Panc1 (cell line): ENCODE measurements around the gene GJC2. TPM values are rescaled to one million over a fixed set of nuclear protein-coding genes. Genes with fewer than 3 reads are reported as not detected.

ENCODE experiments used
- ATAC-seq: fragments of 200-7000 bp; cut with Tn5 transposase; 2 replicates; pipeline ENCODE4 v1.9.1; 2020; ENCODE audit warnings: mild to moderate bottlenecking, moderate library complexity
- BruUV-seq: library from RNA; stranded (reverse); fragments of 400-500 nt; replicated peaks from 2 replicates; lab custom pipeline; 2021; lab: Mats Ljungman, UMichigan
- CTCF ChIA-PET: fragments of 300-600 bp; sonication (Branson Sonifier 250); formaldehyde crosslinking; loops from one replicate; lab custom pipeline; 2022; ENCODE audit warnings: antibody characterized with exemption; lab: Charles Lee
- POLR2A ChIA-PET: fragments of 300-600 bp; sonication (Branson Sonifier 250); formaldehyde crosslinking; loops from one replicate; lab custom pipeline; 2022; ENCODE audit warnings: antibody characterized with exemption; lab: Charles Lee
- DNase-seq: peaks from one replicate; pipeline ENCODE4 v3.0.0-alpha.2; 2010; ENCODE audit warnings: low read depth, low spot score
- H3K27ac ChIP-seq: 2 replicates; pipeline ENCODE4 v1.5.1; 2011; ENCODE audit warnings: mild to moderate bottlenecking, low read length, inconsistent platforms
- H3K27me3 ChIP-seq: fragments of 200-500 bp; sonication (Bioruptor generic); 2 replicates; pipeline ENCODE4 v1.6.0; 2014; ENCODE audit warnings: low read length, inconsistent platforms; ENCODE audit not compliant: control insufficient read depth, insufficient read depth
- H3K36me3 ChIP-seq: fragments of 200-500 bp; sonication (Bioruptor generic); 2 replicates; pipeline ENCODE4 v1.5.1; 2014; ENCODE audit warnings: inconsistent platforms, mild to moderate bottlenecking, low read length, moderate library complexity; ENCODE audit not compliant: control insufficient read depth, insufficient read depth
- H3K4me1 ChIP-seq: 2 replicates; pipeline ENCODE4 v1.5.1; 2011; ENCODE audit warnings: inconsistent platforms, mild to moderate bottlenecking, low read length, moderate library complexity; ENCODE audit not compliant: control insufficient read depth, insufficient read depth
- H3K4me3 ChIP-seq, 2 experiments: 2 replicates each; pipeline ENCODE4 v1.5.1; 2011 to 2012; ENCODE audit warnings: low read depth in 2 of 2, low read length in 2 of 2, mild to moderate bottlenecking in 2 of 2, inconsistent platforms in 1 of 2, moderate library complexity in 1 of 2
- H3K9me3 ChIP-seq: fragments of 200-500 bp; sonication (Bioruptor generic); 2 replicates; pipeline ENCODE4 v1.5.1; 2014; ENCODE audit warnings: low read depth, mild to moderate bottlenecking, inconsistent platforms, low read length, moderate library complexity; ENCODE audit not compliant: control insufficient read depth, insufficient read depth
- CTCF ChIP-seq: fragments of 450-650 bp; IDR thresholded peaks from 2 replicates; pipeline ENCODE4 v1.5.1; 2017; ENCODE audit warnings: mild to moderate bottlenecking
- POLR2AphosphoS5 ChIP-seq: IDR thresholded peaks from 2 replicates; pipeline ENCODE4 v1.6.1; 2012; ENCODE audit warnings: mild to moderate bottlenecking, low read depth, low read length, moderate library complexity
- SIN3A ChIP-seq: IDR thresholded peaks from 2 replicates; pipeline ENCODE4 v1.6.1; 2012; ENCODE audit warnings: low read depth, mild to moderate bottlenecking, low read length, moderate library complexity, borderline replicate concordance; ENCODE audit not compliant: insufficient read depth
- TCF7L2 ChIP-seq: IDR thresholded peaks from 2 replicates; pipeline ENCODE4 v1.6.1; 2011; ENCODE audit warnings: mild to moderate bottlenecking, low read depth, low read length, inconsistent platforms
- in situ Hi-C: cut with HindIII; loops from 2 replicates; pipeline ENCODE4 v1.10.0; 2016; ENCODE audit warnings: low sequenced_read_pairs, low pct_unique_long_range_greater_than_20kb
- intact Hi-C: fragments of 100-400 bp; cut with micrococcal nuclease; formaldehyde crosslinking; loops from one replicate; pipeline ENCODE4 v1.10.0; 2022; ENCODE audit not compliant: unreplicated experiment
- total RNA-seq: library from RNA; stranded (reverse); gene quantifications from one replicate; pipeline ENCODE4 v1.2.1, GENCODE V29; 2021; ENCODE audit not compliant: unreplicated experiment
- TF ChIP-seq, protein P1 (sequence below), 2 experiments: IDR thresholded peaks; 2 replicates each; pipeline ENCODE4 v1.6.1; 2011 to 2012; ENCODE audit warnings: low read depth in 2 of 2, control low read depth in 1 of 2, low read length in 1 of 2, mild to moderate bottlenecking in 1 of 2, moderate library complexity in 1 of 2; ENCODE audit not compliant: insufficient read depth in 1 of 2

Gene GJC2
- total RNA-seq, 1 experiment from 2014 or later = 2.4 TPM

DNA sequence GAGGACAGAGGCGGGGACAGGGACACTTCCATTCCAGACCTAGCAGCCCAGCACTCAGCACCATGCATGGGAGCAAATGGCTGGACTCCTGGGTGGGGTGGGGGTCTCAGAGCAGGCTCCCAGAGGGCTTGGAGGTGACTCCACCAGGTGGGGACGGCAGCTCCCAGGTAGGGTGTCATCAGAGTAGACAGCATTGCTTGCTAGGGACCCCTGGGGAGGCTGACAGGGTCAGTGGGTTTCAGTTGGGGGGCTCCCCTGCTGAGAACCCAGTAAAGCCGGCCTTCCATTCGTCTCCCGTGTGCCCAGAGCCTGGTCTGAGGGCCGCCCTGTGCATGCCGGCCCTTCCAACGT, 4.8 kb upstream of the GJC2 start:
- intact Hi-C loops (no loop called here), in situ Hi-C loops (no loop called here)
- BruUV-seq = no TSS peak
- Histone ChIP-seq H3K4me3 (no peak overlapping the region), H3K27ac (no peak overlapping the region), H3K36me3 (peaks cover 3% of the 10 kb centered on the region; the same call in 1 of the 2 replicates), H3K4me1 (peaks cover 32% of the 10 kb centered on the region), H3K27me3 (no peaks in the 10 kb centered on the region), H3K9me3 (no peaks in the 10 kb centered on the region)
- ChIA-PET CTCF (interaction anchor here (0.5 kb wide), 1 partner anchor 21 kb away, joined by 7 read pairs; the partner anchor contains the start of gene IBA57), POLR2A (no interaction called here)
- TF ChIP-seq, protein P1, sequence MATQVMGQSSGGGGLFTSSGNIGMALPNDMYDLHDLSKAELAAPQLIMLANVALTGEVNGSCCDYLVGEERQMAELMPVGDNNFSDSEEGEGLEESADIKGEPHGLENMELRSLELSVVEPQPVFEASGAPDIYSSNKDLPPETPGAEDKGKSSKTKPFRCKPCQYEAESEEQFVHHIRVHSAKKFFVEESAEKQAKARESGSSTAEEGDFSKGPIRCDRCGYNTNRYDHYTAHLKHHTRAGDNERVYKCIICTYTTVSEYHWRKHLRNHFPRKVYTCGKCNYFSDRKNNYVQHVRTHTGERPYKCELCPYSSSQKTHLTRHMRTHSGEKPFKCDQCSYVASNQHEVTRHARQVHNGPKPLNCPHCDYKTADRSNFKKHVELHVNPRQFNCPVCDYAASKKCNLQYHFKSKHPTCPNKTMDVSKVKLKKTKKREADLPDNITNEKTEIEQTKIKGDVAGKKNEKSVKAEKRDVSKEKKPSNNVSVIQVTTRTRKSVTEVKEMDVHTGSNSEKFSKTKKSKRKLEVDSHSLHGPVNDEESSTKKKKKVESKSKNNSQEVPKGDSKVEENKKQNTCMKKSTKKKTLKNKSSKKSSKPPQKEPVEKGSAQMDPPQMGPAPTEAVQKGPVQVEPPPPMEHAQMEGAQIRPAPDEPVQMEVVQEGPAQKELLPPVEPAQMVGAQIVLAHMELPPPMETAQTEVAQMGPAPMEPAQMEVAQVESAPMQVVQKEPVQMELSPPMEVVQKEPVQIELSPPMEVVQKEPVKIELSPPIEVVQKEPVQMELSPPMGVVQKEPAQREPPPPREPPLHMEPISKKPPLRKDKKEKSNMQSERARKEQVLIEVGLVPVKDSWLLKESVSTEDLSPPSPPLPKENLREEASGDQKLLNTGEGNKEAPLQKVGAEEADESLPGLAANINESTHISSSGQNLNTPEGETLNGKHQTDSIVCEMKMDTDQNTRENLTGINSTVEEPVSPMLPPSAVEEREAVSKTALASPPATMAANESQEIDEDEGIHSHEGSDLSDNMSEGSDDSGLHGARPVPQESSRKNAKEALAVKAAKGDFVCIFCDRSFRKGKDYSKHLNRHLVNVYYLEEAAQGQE (IDR thresholded peaks at IDR 0.05; ENCODE audit: insufficient read depth in 1 of 2, low read depth in 2 of 2, low read length in 1 of 2) = no peak
- no peak for TF ChIP-seq TCF7L2
- TF ChIP-seq POLR2AphosphoS5 = no peak
- no peak for TF ChIP-seq SIN3A
- DNase-seq = no peak
- no peak for ATAC-seq

DNA sequence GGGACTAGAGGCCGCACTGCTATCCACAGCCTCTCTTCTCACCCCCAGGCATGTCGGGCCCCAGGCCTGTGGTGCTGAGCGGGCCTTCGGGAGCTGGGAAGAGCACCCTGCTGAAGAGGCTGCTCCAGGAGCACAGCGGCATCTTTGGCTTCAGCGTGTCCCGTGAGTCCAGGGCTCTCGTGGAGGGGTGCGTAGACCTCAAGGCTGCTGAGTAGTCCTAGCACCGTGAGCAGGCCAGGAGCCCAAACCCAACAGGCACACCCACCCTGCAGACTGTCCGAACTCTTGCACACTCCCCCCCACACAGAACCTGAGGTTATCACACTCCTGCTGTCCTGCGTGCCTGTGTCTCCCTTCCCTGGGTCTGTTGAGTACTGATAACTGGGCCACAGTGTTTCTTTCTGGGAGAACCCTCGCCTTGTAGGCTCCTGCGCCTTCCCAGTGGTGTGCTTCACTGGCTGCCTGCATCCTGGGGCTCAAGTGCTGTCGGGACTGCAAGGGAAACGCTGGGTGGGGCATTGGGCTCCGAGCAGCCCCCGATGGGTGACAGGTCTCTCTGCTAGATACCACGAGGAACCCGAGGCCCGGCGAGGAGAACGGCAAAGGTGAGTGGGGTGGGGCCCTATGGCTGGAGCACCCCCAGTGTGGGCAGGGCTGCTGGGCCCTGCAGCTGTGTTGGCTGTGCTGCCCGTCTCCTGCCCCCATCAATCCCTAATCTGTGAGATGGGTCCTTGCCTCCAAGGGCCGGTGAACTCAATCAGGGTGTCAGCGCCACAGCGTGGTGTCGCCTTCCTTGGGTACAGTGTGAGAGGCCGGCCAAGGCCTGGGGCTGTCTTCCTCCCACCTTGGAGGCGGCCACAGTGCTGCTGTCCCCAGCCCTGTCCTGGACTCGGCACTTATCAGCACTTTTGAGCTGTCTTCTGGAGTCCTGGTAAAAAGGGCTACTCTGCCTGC, 4.0 kb upstream of the GJC2 start:
- Histone ChIP-seq H3K4me1 (peaks cover 40% of the 10 kb centered on the region), H3K36me3 (peaks cover under 1% of the 10 kb centered on the region; the same call in 1 of the 2 replicates), H3K27me3 (no peaks in the 10 kb centered on the region), H3K4me3 (no peak overlapping the region), H3K27ac (no peak overlapping the region), H3K9me3 (no peaks in the 10 kb centered on the region)
- intact Hi-C loops = no loop called here
- no peak for DNase-seq
- in situ Hi-C loops = no loop called here
- no TSS peak for BruUV-seq
- ChIA-PET POLR2A (no interaction called here), CTCF (no interaction called here)
- no peak for ATAC-seq
- no peak for TF ChIP-seq CTCF
- no peak for TF ChIP-seq POLR2AphosphoS5
- no peak for TF ChIP-seq SIN3A
